Stimulated activated CD8-positive, alpha-beta memory T cell treated with anti-CD3 and anti-CD28 coated beads, Interleukin-7, amount 100 ng/mL, for 4 hours (primary cell): ENCODE measurements around the gene SORCS2.
"Not testable (repeated sequence)": the region's sequence is repeated elsewhere in the genome, so short reads cannot be mapped to it uniquely, and the experiment has no call there.

Source experiments
- DNase-seq, 2 donors: peaks; one replicate each; pipeline ENCODE4 v3.0.0-alpha.2; 2020; ENCODE audit warnings: low read depth in 2 of 2

SORCS2 gene

GRCh38 chr4:7160439-7160838 lies 31.9 kb upstream of the SORCS2 start:
- DNase-seq = no peak

DNA sequence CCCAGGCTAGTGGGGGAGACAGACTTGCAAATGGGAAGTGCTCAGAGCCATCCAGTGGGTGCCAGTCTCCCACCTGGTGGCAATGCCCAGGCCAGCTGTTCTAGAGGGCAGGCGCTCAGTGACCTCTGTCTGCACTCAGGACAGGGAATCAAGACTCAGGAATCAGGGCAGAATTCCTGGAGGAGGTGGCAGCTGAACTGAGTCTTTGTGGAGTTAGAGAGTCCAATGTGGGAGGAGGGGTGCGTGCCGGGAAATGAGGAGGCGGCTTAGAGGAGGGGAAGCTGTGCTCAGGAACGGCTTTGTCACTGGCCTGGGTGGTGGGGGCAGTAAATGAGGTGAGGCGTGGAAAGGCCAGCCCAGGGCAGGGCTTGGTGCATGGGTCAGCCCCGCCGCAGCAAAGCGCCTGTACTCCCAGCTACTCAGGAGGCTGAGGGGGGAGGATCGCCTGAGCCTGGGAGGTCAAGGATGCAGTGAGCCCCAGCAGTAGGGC lies 31.3 kb upstream of the SORCS2 start:
- no peak for DNase-seq

DNA sequence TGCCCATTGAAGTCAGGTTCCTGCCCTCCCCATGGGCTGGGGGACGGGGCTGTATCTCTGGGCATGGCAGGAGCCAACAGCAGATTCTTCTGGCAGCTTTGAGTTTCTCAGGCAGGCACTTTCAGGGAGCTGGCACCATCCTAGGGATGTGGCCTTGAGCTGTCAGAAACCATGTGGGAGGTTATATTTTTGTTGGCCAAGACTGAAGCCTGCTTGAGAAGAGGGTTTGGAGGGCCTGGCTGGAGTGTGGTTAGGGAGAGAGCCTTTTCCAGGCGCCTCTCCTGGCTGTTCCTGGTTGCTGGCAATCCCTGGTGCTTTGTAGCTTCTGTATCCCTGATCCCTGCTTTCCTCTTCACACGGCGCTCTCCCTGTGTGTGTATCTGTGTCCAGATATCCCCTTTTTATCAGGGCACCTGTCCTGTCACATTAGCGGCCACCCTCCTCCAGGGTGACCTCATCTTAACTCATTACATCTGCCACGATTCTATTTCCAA lies 30.6 kb upstream of the SORCS2 start:
- no peak for DNase-seq

DNA sequence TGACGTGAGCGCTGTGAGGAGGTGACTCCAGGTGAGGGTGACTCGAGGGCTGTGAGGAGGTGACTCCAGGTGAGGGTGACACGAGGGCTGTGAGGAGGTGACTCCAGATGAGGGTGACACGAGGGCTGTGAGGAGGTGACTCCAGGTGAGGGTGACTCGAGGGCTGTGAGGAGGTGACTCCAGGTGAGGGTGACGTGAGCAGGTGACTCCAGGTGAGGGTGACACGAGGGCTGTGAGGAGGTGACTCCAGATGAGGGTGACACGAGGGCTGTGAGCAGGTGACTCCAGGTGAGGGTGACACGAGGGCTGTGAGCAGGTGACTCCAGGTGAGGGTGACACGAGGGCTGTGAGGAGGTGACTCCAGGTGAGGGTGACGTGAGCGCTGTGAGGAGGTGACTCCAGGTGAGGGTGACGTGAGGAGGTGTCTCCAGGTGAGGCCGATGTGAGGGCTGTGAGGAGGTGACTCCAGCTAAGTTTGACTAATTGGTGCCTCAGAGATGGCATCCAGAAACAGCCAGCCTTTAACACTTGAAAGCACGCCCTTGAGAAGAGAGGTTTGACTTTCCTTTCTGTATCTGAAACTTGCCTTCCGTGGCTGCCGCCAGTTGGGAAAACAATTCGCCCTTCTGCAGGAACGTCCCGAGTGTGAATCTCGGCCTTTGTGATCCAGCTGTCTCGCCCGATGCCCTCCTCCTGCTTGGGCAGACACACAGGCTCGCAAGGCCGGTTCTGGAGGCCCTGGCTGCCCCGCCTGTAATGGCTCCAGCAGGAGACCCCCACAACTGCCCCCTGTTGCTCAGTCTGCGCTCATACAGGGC lies 27.1 kb upstream of the SORCS2 start:
- not testable (repeated sequence) for DNase-seq

DNA sequence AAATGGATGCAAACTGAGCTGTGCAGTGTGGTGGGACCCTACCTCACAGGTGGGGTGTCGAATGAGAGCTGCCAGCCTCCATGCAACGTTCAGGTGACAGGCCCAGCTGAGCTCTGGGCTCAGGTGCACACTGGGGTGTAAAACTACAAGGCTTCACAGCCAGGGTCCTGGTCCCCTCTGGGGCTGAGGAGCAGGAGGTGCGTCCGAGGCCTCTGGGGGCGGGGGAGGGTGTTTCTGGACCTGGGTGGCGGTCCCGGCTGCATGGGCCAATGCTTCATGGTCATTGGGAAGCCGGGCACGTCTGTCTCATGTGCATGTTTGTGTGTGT lies 26.5 kb upstream of the SORCS2 start:
- DNase-seq = no peak

- DNase-seq = no peak
These were observed 26.1 kb upstream of the SORCS2 start for GRCh38 chr4:7166237-7166636.

DNA sequence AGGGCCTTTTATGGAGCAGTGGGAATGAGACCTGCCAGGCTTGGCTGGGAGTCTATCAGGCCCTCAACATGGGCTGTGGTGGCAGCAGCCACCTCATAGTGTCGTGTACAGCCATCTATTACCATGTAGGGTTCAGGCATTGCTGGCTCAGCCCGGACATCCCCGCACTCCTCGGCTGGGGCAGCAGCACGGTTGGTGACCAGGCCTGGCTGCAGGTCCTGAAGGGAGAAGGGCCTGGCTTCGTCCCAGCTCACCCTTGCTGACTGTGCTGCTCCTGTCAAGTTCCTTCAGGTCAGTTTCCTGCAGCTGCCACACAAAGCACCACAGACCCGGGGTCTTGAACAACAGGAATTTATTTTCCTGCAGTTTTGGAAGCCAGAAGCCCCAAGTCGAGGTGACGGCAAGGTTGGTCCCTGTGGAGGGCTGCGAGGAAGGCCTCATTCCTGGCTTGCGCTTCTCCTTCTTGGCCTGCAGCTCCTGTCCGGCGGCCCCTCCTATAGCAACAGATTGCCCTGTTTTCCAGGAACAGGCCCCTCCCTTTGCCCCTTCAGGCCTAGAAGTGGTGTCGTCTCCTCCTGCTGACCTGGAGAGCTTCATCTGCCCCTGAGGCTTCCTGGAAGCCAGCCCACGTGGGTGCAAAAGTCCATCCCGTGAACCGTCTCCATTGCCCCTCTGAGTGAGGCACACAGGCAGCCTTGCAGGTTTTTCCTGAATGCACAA lies 25.2 kb upstream of the SORCS2 start:
- DNase-seq = no peak

- DNase-seq = no peak
These were observed 24.6 kb upstream of the SORCS2 start for GRCh38 chr4:7167706-7168105.

GRCh38 chr4:7168106-7168505 lies 24.2 kb upstream of the SORCS2 start:
- no peak for DNase-seq

- DNase-seq = no peak
These were observed 23.2 kb upstream of the SORCS2 start for GRCh38 chr4:7169134-7169533.

- DNase-seq = no peak
These were observed 22.3 kb upstream of the SORCS2 start for GRCh38 chr4:7170012-7170411.

- no peak for DNase-seq
These were observed 21.0 kb upstream of the SORCS2 start for GRCh38 chr4:7171191-7171900.

DNA sequence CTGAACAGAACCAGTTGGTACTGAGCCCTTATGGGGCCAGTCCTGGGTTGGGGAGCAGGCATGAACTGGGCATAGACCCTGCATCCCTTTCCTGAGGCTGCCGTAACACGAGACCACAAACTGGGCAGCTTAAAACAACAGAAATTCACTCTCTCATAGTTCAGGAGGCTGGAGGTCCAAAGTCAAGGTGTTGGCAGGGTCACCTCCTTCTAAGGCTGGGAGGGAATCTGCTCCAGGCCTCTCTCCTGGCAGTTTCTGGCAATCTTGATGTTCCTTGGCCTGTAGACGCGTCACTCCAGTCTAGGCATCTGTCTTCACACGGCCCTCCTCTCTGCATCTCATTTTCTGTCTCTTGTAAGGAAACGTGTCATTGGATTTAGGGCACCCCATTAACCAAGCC lies 19.8 kb upstream of the SORCS2 start:
- DNase-seq = no peak

- no peak for DNase-seq
These were observed 19.4 kb upstream of the SORCS2 start for GRCh38 chr4:7172946-7173345.

DNA sequence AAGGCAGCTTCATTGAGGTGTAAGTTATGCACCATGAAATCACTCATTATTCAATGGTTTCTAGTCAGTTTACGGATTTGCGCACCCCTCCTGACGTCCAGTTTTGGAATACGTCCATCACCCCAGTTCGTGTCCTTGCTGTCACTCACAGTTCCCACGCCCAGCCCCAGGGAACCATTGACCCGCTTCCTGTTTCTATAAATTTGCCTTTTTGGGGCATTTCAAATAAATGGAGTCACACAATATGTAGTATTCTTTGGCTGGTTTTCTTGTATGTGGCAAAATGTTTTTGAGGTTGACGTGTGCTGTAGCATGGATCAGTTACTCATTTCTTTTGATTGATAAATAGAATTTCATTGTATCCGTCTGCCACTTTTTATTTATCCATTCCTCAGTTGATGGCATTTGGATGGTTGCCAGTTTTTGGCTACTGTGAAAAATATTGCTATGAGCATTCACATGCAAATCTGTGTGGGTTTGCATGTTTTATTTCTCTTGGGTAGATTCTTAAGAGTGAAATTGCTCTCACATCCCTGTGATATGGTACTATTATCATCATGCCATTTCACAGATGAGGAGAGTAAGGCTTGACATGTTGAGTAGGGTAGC lies 18.4 kb upstream of the SORCS2 start:
- no peak for DNase-seq

DNA sequence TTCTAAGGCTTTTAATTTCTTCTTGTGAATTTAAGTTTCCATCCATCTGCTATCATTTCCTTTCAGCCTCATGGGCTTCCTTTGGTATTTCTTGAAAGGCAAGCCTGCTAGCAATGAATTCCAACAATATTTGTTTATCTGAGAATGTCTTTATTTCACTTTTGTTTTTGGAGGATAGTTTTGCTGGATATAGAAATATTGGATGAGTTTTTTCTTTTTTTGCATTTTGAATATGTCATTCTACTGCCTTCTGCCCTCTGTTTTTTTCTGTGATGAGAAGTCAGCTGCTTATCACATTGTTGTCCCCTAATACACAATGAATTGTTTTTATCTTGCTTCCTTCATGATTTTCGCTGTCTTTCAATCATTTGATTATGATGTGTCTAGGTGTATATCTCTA lies 13.2 kb upstream of the SORCS2 start:
- DNase-seq = no peak

- DNase-seq = no peak
These were observed 11.4 kb upstream of the SORCS2 start for GRCh38 chr4:7180938-7181337.

GRCh38 chr4:7182616-7183015 lies 9.7 kb upstream of the SORCS2 start:
- no peak for DNase-seq

DNA sequence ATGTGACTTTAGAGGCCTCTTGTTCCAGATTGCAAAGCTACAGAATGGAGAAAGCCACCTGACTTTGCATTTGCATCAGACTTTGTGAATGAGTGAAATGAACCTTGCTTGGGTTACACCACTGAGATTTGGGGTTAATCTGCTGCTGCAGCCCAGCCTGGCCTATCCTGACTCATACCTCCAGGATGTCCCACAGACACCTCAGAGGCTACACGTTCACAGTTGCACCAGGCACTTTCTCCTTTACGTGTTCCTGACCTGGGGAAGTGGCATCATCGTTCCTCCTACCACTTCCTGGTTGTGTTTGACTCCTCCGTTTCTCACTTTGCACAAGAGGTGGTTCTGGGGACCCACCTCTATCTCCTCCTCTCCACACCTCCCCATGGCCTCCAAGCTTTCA lies 9.2 kb upstream of the SORCS2 start:
- no peak for DNase-seq

GRCh38 chr4:7183780-7184460 lies 8.4 kb upstream of the SORCS2 start:
- DNase-seq = no peak

DNA sequence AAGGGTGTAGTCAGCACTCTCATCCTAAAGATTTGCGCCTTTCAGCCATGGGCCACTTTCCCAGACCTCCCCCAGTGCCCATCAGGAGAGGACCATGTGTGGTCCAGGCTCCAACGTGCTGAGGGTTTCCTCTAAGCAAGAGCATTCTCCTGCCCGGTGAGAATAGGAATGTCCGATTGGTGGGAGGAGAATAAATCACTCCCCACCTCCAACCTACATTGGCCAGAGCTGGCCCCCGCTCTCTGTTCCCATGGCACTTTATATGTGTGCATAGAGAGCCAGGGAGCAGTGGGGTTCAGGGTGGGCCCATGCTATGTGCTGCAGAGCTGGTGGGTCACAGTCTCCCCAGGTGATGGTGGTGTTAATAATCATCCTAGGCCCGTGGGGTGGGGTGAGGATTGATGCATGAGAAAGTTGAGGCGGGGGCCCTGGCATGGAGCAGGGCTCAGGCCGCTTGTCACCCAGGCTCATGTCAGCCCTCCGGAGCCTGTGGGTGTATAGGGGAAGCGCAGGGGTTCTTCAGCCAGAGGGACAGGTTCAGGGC lies 6.8 kb upstream of the SORCS2 start:
- no peak for DNase-seq
